Stimulated activated CD8-positive, alpha-beta memory T cell treated with anti-CD3 and anti-CD28 coated beads, Interleukin-7, amount 100 ng/mL, for 48 hours (primary cell): ENCODE measurements around the gene NFATC1.

ENCODE experiments used
- DNase-seq, 2 donors: peaks; one replicate each; pipeline ENCODE4 v3.0.0-alpha.2; 2020; ENCODE audit warnings: low read depth in 1 of 2; ENCODE audit errors: extremely low read depth in 1 of 2

NFATC1 gene

GRCh38 chr18:79436556-79437275, 41.0 kb downstream of the NFATC1 start:
- DNase-seq: no peak

- DNase-seq: no peak
These were observed 42.6 kb downstream of the NFATC1 start for GRCh38 chr18:79438089-79438897.

- DNase-seq: no peak
These were observed 43.3 kb downstream of the NFATC1 start for GRCh38 chr18:79438898-79439627.

- no peak for DNase-seq
These were observed 43.9 kb downstream of the NFATC1 start for GRCh38 chr18:79439628-79440023.

- DNase-seq: no peak
These were observed 44.8 kb downstream of the NFATC1 start for GRCh38 chr18:79440316-79441110.

- no peak for DNase-seq
These were observed 45.7 kb downstream of the NFATC1 start for GRCh38 chr18:79441420-79441819.

- DNase-seq: no peak
These were observed 46.9 kb downstream of the NFATC1 start for GRCh38 chr18:79442508-79443221.

GRCh38 chr18:79445221-79445620, 49.5 kb downstream of the NFATC1 start:
- DNase-seq: no peak

GRCh38 chr18:79445696-79446561, 50.2 kb downstream of the NFATC1 start:
- no peak for DNase-seq

- no peak for DNase-seq
These were observed 51.2 kb downstream of the NFATC1 start for GRCh38 chr18:79446931-79447330.

- no peak for DNase-seq
These were observed 52.1 kb downstream of the NFATC1 start for GRCh38 chr18:79447703-79448367.

GRCh38 chr18:79448621-79449020, 52.9 kb downstream of the NFATC1 start:
- DNase-seq: no peak

GRCh38 chr18:79449551-79450288, 54.0 kb downstream of the NFATC1 start:
- no peak for DNase-seq

GRCh38 chr18:79450289-79451080, 54.8 kb downstream of the NFATC1 start:
- DNase-seq: no peak

GRCh38 chr18:79451237-79452125, 55.8 kb downstream of the NFATC1 start:
- DNase-seq: no peak
